Stimulated activated CD8-positive, alpha-beta memory T cell treated with anti-CD3 and anti-CD28 coated beads, Interleukin-12 subunit alpha, Interleukin-12 subunit beta, amount 100 ng/mL, for 1 hour (primary cell): Measurements from ENCODE around the gene BLOC1S3.

ENCODE experiments used
- DNase-seq: peaks from one replicate; pipeline ENCODE4 v3.0.0-alpha.2; 2020; ENCODE audit warnings: low read depth

BLOC1S3 gene

GRCh38 chr19:45146741-45147205 is 31.8 kb upstream of the BLOC1S3 start:
- no peak for DNase-seq

- no peak for DNase-seq
Measured at GRCh38 chr19:45147835-45148676, 30.5 kb upstream of the BLOC1S3 start.

- no peak for DNase-seq
Measured at GRCh38 chr19:45149129-45149528, 29.5 kb upstream of the BLOC1S3 start.

GRCh38 chr19:45150180-45150579 is 28.4 kb upstream of the BLOC1S3 start:
- no peak for DNase-seq

- no peak for DNase-seq
Measured at GRCh38 chr19:45150751-45151281, 27.8 kb upstream of the BLOC1S3 start.

- DNase-seq, result no peak
Measured at GRCh38 chr19:45151320-45151719, 27.3 kb upstream of the BLOC1S3 start.

- DNase-seq, result no peak
Measured at GRCh38 chr19:45151821-45152503, 26.6 kb upstream of the BLOC1S3 start.

- peak; percentile 11 for DNase-seq
Measured at GRCh38 chr19:45152504-45153338, 25.9 kb upstream of the BLOC1S3 start.

GRCh38 chr19:45153339-45154063 is 25.1 kb upstream of the BLOC1S3 start:
- no peak for DNase-seq

GRCh38 chr19:45154064-45154827 is 24.3 kb upstream of the BLOC1S3 start:
- no peak for DNase-seq

- DNase-seq, result no peak
Measured at GRCh38 chr19:45156011-45156630, 22.5 kb upstream of the BLOC1S3 start.

- DNase-seq, result no peak
Measured at GRCh38 chr19:45156751-45157150, 21.8 kb upstream of the BLOC1S3 start.

- no peak for DNase-seq
Measured at GRCh38 chr19:45158503-45159209, 19.9 kb upstream of the BLOC1S3 start.

- DNase-seq, result no peak
Measured at GRCh38 chr19:45159210-45159970, 19.2 kb upstream of the BLOC1S3 start.

- DNase-seq, result no peak
Measured at GRCh38 chr19:45159971-45160324, 18.6 kb upstream of the BLOC1S3 start.

GRCh38 chr19:45160870-45161737 is 17.5 kb upstream of the BLOC1S3 start, which contains the start of gene NKPD1:
TSS of gene NKPD1 (minus strand) at chr19:45160982. CDS start at chr19:45160150, 832 bp downstream.
- no peak for DNase-seq

GRCh38 chr19:45161738-45162607 is 16.6 kb upstream of the BLOC1S3 start:
- no peak for DNase-seq
